NCI-H146 (cell line): ENCODE results near the gene TUNAR.
A peak's percentile ranks its signal among the peaks of the same experiment; 100 is the strongest.

ENCODE experiments used
- DNase-seq: peaks from one replicate; lab custom pipeline; 2025; lab: John Stamatoyannopoulos, UW

The TUNAR gene

GRCh38 chr14:95872777-95873176, 3.9 kb upstream of the TUNAR start:
- DNase-seq = no peak

- DNase-seq = peak; percentile 70
Measured at GRCh38 chr14:95875831-95876760, 536 bp upstream of the TUNAR start.

- DNase-seq = no peak
Measured at GRCh38 chr14:95877633-95878032, 1.0 kb downstream of the TUNAR start.

GRCh38 chr14:95884377-95884776, 7.7 kb downstream of the TUNAR start:
- DNase-seq = no peak

GRCh38 chr14:95885278-95885677, 8.6 kb downstream of the TUNAR start:
- DNase-seq = no peak

- no peak for DNase-seq
Measured at GRCh38 chr14:95885866-95886265, 9.2 kb downstream of the TUNAR start.

- no peak for DNase-seq
Measured at GRCh38 chr14:95886366-95887056, 9.9 kb downstream of the TUNAR start.

GRCh38 chr14:95887351-95887750, 10.7 kb downstream of the TUNAR start:
- no peak for DNase-seq

- no peak for DNase-seq
Measured at GRCh38 chr14:95889236-95889979, 12.8 kb downstream of the TUNAR start.

- DNase-seq = no peak
Measured at GRCh38 chr14:95891742-95892141, 15.1 kb downstream of the TUNAR start.

- DNase-seq = no peak
Measured at GRCh38 chr14:95892142-95892541, 15.5 kb downstream of the TUNAR start.

- peak; percentile 48 for DNase-seq
Measured at GRCh38 chr14:95895720-95896119, 19.1 kb downstream of the TUNAR start.

GRCh38 chr14:95896498-95897135, 20.0 kb downstream of the TUNAR start:
- no peak for DNase-seq

GRCh38 chr14:95897280-95897679, 20.6 kb downstream of the TUNAR start:
- DNase-seq = no peak

GRCh38 chr14:95901054-95901453, 24.4 kb downstream of the TUNAR start:
- DNase-seq = no peak

GRCh38 chr14:95902273-95902826, 25.7 kb downstream of the TUNAR start:
- DNase-seq = no peak

GRCh38 chr14:95903165-95903564, 26.5 kb downstream of the TUNAR start:
- DNase-seq = no peak

GRCh38 chr14:95903616-95904107, 27.0 kb downstream of the TUNAR start:
- peak; percentile 45 for DNase-seq

- no peak for DNase-seq
Measured at GRCh38 chr14:95906591-95906990, 30.0 kb downstream of the TUNAR start.

GRCh38 chr14:95910628-95911027, 34.0 kb downstream of the TUNAR start:
- no peak for DNase-seq

GRCh38 chr14:95911456-95911855, 34.8 kb downstream of the TUNAR start:
- no peak for DNase-seq

GRCh38 chr14:95915330-95915729, 38.7 kb downstream of the TUNAR start:
- peak; percentile 69 for DNase-seq
